Sigmoid colon (tissue), 7 donors: ENCODE data around the gene CARMIL1. TPM values are rescaled to one million over a fixed set of nuclear protein-coding genes. Genes with fewer than 3 reads are reported as not detected.

Experiments used
- DNase-seq: peaks from one replicate; pipeline ENCODE4 v3.0.0-alpha.2; 2019
- H3K27ac ChIP-seq, 4 donors: fragments of 200-600 bp; sonication (generic); one replicate each; pipeline ENCODE4 v1.5.1; 2016 to 2019; ENCODE audit warnings: mild to moderate bottlenecking in 1 of 4
- H3K27me3 ChIP-seq, 3 donors: fragments of 200-600 bp; sonication (generic); one replicate each; pipeline ENCODE4 v1.5.1; 2019; ENCODE audit warnings: mild to moderate bottlenecking in 1 of 3
- H3K36me3 ChIP-seq, 4 donors: fragments of 200-600 bp; sonication (generic); one replicate each; pipeline ENCODE4 v1.5.1; 2016 to 2019
- H3K4me1 ChIP-seq, 4 donors: fragments of 200-600 bp; sonication (generic); one replicate each; pipeline ENCODE4 v1.5.1; 2017 to 2019
- H3K4me3 ChIP-seq, 4 donors: fragments of 200-600 bp; sonication (generic); one replicate each; pipeline ENCODE4 v1.5.1; 2017 to 2019; ENCODE audit warnings: mild to moderate bottlenecking in 2 of 4, moderate library complexity in 1 of 4
- H3K9me3 ChIP-seq, 4 donors: fragments of 200-600 bp in 3 of 4; sonication (generic) in 3 of 4; one replicate each; pipeline versions ENCODE4 v1.5.1 to v1.6.1; 2013 to 2019
- EP300 ChIP-seq, 4 donors: sonication (generic); formaldehyde crosslinking; IDR thresholded peaks; one replicate each; pipeline ENCODE4 v1.6.1; 2017; ENCODE audit warnings: antibody characterized with exemption in 4 of 4
- POLR2A ChIP-seq, 2 donors: fragments of 450-650 bp; IDR thresholded peaks; one replicate each; pipeline ENCODE4 v1.6.1; 2016; ENCODE audit warnings: antibody characterized with exemption in 2 of 2, mild to moderate bottlenecking in 2 of 2, moderate library complexity in 2 of 2
- POLR2AphosphoS5 ChIP-seq, 4 donors: sonication (generic); formaldehyde crosslinking; IDR thresholded peaks; one replicate each; pipeline ENCODE4 v1.6.1; 2017; ENCODE audit warnings: antibody characterized with exemption in 4 of 4
- WGBS, 2 donors: extraction: QIAGEN DNeasy Blood & Tissue Kit; methylation state at CpG; one replicate each; pipeline ENCODE4 v1.1.7; 2013; 5-methylcytosine and 5-hydroxymethylcytosine counted together
- intact Hi-C: fragments of 100-400 bp; cut with DNase I; formaldehyde crosslinking; loops from one replicate; pipeline ENCODE4 v1.15.1; 2023
- polyA plus RNA-seq, 3 donors: library from polyadenylated mRNA; stranded (reverse); fragments of 200-250 nt; gene quantifications; one replicate each; pipeline ENCODE4 v1.2.3, GENCODE V29; 2013
- total RNA-seq, 4 donors: library from RNA; depleted of rRNA; stranded (reverse); fragments of >200 nt; gene quantifications; one replicate each; pipeline ENCODE4 v1.1.0, GENCODE V29; 2016
- TF ChIP-seq, protein P1 (sequence below), 4 experiments: fragments of 450-650 bp in 3 of 4; fragments of 200-600 bp in 1 of 4; IDR thresholded peaks; one replicate each; pipeline ENCODE4 v1.5.1; 2016 to 2019; ENCODE audit warnings: antibody characterized with exemption in 4 of 4, mild to moderate bottlenecking in 3 of 4, moderate library complexity in 2 of 4
- donor health status: healthy with polysubstance abuse.
- donor health status: Bipolar disorder and iron deficiency.
- donor health status: healthy.

The CARMIL1 gene
- total and polyA plus RNA-seq, 7 donors = 3.4 to 24.0 (median 8.2) TPM

DNA sequence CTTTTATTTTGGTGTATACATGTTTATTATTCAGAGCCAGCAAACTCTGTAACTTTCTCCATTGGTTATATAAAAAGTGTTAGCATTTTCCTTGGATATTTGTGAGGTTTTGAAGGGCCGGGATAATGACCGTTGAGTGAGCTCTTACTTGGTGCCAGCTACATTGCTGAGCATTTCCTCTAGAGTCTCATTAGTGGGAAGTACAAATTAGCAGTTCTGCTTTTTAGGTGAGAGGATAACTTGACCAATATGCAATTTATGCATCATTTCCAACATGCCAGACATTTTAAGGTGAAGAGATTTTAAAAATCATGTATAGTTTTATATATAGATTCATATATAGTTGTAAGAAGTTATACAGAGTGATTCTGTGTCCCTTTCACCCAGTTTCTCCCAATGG is 84.3 kb downstream of the CARMIL1 start:
- 43 to 78% methylated on average over 2 of the region's 2 CpGs for WGBS, 2 donors
- H3K36me3 ChIP-seq = no peaks in the 10 kb centered on the region
- no peak for DNase-seq
- H3K27me3 ChIP-seq = no peaks in the 10 kb centered on the region
- intact Hi-C loops = no loop called here
- H3K4me3 ChIP-seq = no peak overlapping the region
- H3K9me3 ChIP-seq = no peaks in the 10 kb centered on the region
- TF ChIP-seq EP300 (IDR thresholded peaks at IDR 0.05) (no peak), POLR2AphosphoS5 (IDR thresholded peaks at IDR 0.05) (no peak), POLR2A (IDR thresholded peaks at IDR 0.05) (no peak)
- TF ChIP-seq, protein P1, sequence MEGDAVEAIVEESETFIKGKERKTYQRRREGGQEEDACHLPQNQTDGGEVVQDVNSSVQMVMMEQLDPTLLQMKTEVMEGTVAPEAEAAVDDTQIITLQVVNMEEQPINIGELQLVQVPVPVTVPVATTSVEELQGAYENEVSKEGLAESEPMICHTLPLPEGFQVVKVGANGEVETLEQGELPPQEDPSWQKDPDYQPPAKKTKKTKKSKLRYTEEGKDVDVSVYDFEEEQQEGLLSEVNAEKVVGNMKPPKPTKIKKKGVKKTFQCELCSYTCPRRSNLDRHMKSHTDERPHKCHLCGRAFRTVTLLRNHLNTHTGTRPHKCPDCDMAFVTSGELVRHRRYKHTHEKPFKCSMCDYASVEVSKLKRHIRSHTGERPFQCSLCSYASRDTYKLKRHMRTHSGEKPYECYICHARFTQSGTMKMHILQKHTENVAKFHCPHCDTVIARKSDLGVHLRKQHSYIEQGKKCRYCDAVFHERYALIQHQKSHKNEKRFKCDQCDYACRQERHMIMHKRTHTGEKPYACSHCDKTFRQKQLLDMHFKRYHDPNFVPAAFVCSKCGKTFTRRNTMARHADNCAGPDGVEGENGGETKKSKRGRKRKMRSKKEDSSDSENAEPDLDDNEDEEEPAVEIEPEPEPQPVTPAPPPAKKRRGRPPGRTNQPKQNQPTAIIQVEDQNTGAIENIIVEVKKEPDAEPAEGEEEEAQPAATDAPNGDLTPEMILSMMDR (IDR thresholded peaks at IDR 0.05) = no peak
- no peaks in the 10 kb centered on the region for H3K4me1 ChIP-seq
- H3K27ac ChIP-seq = no peak overlapping the region

DNA sequence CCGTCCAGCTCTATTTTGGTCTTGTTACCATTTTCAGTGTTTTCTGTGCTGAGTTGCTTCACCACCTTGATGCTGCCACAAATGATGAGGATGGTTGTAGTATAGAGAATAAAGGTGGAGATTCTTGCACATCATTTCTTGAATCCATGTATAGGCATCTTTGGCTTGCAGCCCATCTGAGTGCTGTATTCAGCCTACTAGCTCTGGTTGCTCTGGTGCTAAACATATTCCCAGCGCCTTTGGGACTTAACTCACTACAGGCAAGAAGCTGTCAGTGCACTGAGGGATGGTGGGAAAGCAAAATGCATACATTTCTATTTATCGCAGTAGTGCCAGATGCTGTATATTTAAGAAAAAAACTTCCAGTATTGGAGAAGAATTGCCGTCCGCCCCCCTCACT is 86.0 kb downstream of the CARMIL1 start:
- Histone ChIP-seq H3K4me1 (peaks cover 0 to 7% (median 0%) of the 10 kb centered on the region in 4 donors), H3K9me3 (no peaks in the 10 kb centered on the region), H3K27me3 (no peaks in the 10 kb centered on the region), H3K4me3 (no peak overlapping the region), H3K27ac (no peak overlapping the region), H3K36me3 (no peaks in the 10 kb centered on the region)
- intact Hi-C loops = no loop called here
- TF ChIP-seq POLR2A (IDR thresholded peaks at IDR 0.05) (no peak), POLR2AphosphoS5 (IDR thresholded peaks at IDR 0.05) (no peak), EP300 (IDR thresholded peaks at IDR 0.05) (no peak)
- TF ChIP-seq, protein P1 (IDR thresholded peaks at IDR 0.05) = no peak
- DNase-seq = no peak
- 96% methylated on average over 5 of the region's 5 CpGs for WGBS, 2 donors

DNA sequence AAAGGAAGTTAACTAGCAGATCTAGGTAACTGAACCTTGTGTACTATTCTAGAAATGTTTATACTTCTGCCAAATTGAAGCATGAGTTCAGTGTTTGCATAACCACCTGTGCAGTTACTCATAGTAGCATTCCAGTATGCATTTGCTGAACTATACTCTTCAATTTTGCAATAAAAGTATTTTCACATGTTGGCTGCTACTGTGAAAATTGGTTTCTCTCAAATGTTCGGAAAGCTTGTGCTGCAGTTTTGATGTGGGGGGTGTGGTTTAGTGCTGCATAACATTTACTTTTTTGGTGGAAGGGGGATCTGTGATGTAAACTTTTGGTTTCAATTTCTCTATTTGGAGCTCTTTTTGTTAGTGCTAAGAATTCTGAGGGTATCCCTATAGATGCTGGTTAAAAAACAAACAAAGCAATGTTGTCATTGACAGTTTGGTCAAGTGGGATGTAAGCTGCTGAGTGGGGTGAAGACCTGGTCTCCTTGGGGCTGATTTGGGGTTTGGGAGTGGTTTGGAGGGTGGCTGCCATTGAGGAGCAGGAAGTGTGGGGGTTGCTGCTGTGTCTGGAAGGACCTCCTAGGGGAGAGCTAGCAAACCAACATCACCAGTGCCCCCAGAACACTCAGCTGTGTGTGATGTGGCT is 87.8 kb downstream of the CARMIL1 start:
- peaks cover 0 to 7% (median 0%) of the 10 kb centered on the region in 4 donors for H3K4me1 ChIP-seq
- no peaks in the 10 kb centered on the region for H3K27me3 ChIP-seq
- no peak overlapping the region for H3K4me3 ChIP-seq
- H3K27ac ChIP-seq = no peak overlapping the region
- TF ChIP-seq POLR2A (IDR thresholded peaks at IDR 0.05) (no peak), EP300 (IDR thresholded peaks at IDR 0.05) (no peak), POLR2AphosphoS5 (IDR thresholded peaks at IDR 0.05) (no peak)
- TF ChIP-seq, protein P1 (IDR thresholded peaks at IDR 0.05) = no peak
- H3K9me3 ChIP-seq = no peaks in the 10 kb centered on the region
- H3K36me3 ChIP-seq = no peaks in the 10 kb centered on the region
- intact Hi-C loops = no loop called here
- 37 to 60% methylated on average over 1 of the region's 1 CpG for WGBS, 2 donors
- DNase-seq = no peak

DNA sequence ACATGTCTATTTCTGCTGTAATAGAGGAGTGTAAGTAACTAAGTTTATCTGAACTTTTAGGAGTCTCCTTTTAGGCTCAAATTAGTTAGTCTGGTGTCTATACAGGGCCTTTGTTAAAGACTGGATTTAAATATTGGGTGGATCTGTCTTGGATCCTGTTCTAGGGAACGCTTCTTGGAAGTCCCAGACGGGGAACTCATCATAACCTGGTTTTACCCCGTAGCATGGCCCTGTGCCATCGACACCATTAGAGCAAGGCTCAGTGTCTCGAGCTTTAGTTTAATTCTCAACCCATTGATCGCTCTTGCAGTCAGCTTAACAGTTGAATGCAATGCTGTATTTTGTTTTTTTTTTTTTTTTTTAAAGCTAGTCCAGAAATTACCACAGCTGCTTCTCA is 89.9 kb downstream of the CARMIL1 start:
- intact Hi-C loops = no loop called here
- Histone ChIP-seq H3K9me3 (no peaks in the 10 kb centered on the region), H3K27me3 (no peaks in the 10 kb centered on the region), H3K27ac (peak overlapping the region in 2 of 4 donors; percentile 11 to 64), H3K4me1 (peaks cover 0 to 7% (median 0%) of the 10 kb centered on the region in 4 donors), H3K4me3 (no peak overlapping the region), H3K36me3 (no peaks in the 10 kb centered on the region)
- TF ChIP-seq, protein P1 (IDR thresholded peaks at IDR 0.05) = no peak
- TF ChIP-seq POLR2AphosphoS5 (IDR thresholded peaks at IDR 0.05) (no peak), EP300 (IDR thresholded peaks at IDR 0.05) (no peak), POLR2A (IDR thresholded peaks at IDR 0.05) (no peak)
- WGBS, 2 donors = 32 to 61% methylated on average over 6 of the region's 6 CpGs
- no peak for DNase-seq
